Natural killer cell (primary cell): ENCODE data around the gene ST8SIA5. TPM values are rescaled to one million over a fixed set of nuclear protein-coding genes. Genes with fewer than 3 reads are reported as not detected.

Source experiments
- ATAC-seq, 3 donors: fragments of 150-1000 bp in 2 of 3; fragments of 200-7000 bp in 1 of 3; cut with Tn5 transposase; 1 replicate in 1 of 3; 2 replicates in 2 of 3; pipeline ENCODE4 v1.10.0; 2021; ENCODE audit warnings: mild to moderate bottlenecking in 2 of 3, moderate library complexity in 2 of 3
- DNase-seq, 2 donors: peaks; one replicate each; pipeline versions ENCODE4 v3.0.0 to v3.0.0-alpha.2; 2013 to 2021; ENCODE audit warnings: mixed read lengths in 1 of 2
- H3K27ac ChIP-seq: one replicate; pipeline ENCODE4 v1.5.1; 2013; ENCODE audit warnings: mild to moderate bottlenecking, low read length
- H3K27me3 ChIP-seq: one replicate; pipeline ENCODE4 v1.6.1; 2013; ENCODE audit warnings: low read length; ENCODE audit not compliant: control insufficient read depth, insufficient read depth
- H3K36me3 ChIP-seq: one replicate; pipeline ENCODE4 v1.6.1; 2013; ENCODE audit warnings: low read length; ENCODE audit not compliant: control insufficient read depth, insufficient read depth
- H3K4me1 ChIP-seq: one replicate; pipeline ENCODE4 v1.6.1; 2013; ENCODE audit warnings: low read length; ENCODE audit not compliant: control insufficient read depth, insufficient read depth
- H3K4me3 ChIP-seq: one replicate; pipeline ENCODE4 v1.5.1; 2013; ENCODE audit warnings: low read length
- H3K9me3 ChIP-seq: one replicate; pipeline ENCODE4 v1.6.1; 2013; ENCODE audit warnings: low read length; ENCODE audit not compliant: control insufficient read depth, insufficient read depth
- H3K27ac Mint-ChIP-seq, 2 donors: one replicate each; pipeline ENCODE4 v1.8.0; 2022; ENCODE audit warnings: mild to moderate bottlenecking in 2 of 2, mixed read lengths in 2 of 2, moderate library complexity in 1 of 2
- H3K27me3 Mint-ChIP-seq, 2 donors: one replicate each; pipeline ENCODE4 v1.8.0; 2022; ENCODE audit warnings: low read depth in 2 of 2, mixed read lengths in 2 of 2
- H3K36me3 Mint-ChIP-seq: one replicate; pipeline ENCODE4 v1.8.0; 2022; ENCODE audit warnings: mixed read lengths
- H3K4me1 Mint-ChIP-seq, 2 donors: one replicate each; pipeline ENCODE4 v1.8.0; 2022; ENCODE audit warnings: mixed read lengths in 2 of 2
- H3K4me3 Mint-ChIP-seq: one replicate; pipeline ENCODE4 v1.8.0; 2022; ENCODE audit warnings: mild to moderate bottlenecking, moderate library complexity, mixed read lengths
- H3K9me3 Mint-ChIP-seq, 2 donors: one replicate each; pipeline ENCODE4 v1.8.0; 2022; ENCODE audit warnings: mixed read lengths in 2 of 2
- CTCF ChIP-seq: fragments of 200-600 bp; IDR thresholded peaks from one replicate; pipeline ENCODE4 v1.8.0; 2022; ENCODE audit warnings: antibody characterized with exemption
- WGBS: methylation state at CpG from one replicate; pipeline ENCODE4 v1.1.7; 2013; ENCODE audit warnings: missing lambda C conversion rate; ENCODE audit not compliant: insufficient coverage; 5-methylcytosine and 5-hydroxymethylcytosine counted together
- intact Hi-C: fragments of 100-400 bp; cut with micrococcal nuclease; formaldehyde crosslinking; loops from one replicate; pipeline ENCODE4 v1.14.2; 2022
- total RNA-seq, 4 donors: library from RNA; stranded (reverse); fragments of 120-200 nt in 1 of 4; gene quantifications; one replicate each; pipeline versions ENCODE4 v1.2.3 to v1.2.4, GENCODE V29; 2013 to 2022

The ST8SIA5 gene
- total RNA-seq, 3 donors from 2014 or later (not counting 1 experiment from before 2014, with no cell fraction given) = 0.23 TPM; not detected in 2

GRCh38 chr18:46711444-46711863 lies 45.4 kb downstream of the ST8SIA5 start:
- no peak overlapping the region for H3K4me3 ChIP-seq
- no peak overlapping the region for H3K27ac Mint-ChIP-seq
- H3K9me3 ChIP-seq = no peaks in the 10 kb centered on the region
- TF ChIP-seq CTCF = no peak
- H3K4me1 ChIP-seq = no peaks in the 10 kb centered on the region
- WGBS = 23% methylated on average over 11 of the region's 11 CpGs
- no peak overlapping the region for H3K27ac ChIP-seq
- no peaks in the 10 kb centered on the region for H3K36me3 ChIP-seq
- no peaks in the 10 kb centered on the region for H3K27me3 ChIP-seq
- intact Hi-C loops = no loop called here
- ATAC-seq (no peak), DNase-seq (no peak)
- H3K36me3 Mint-ChIP-seq = no peaks in the 10 kb centered on the region
- H3K4me3 Mint-ChIP-seq = no peak overlapping the region
- H3K4me1 Mint-ChIP-seq = no peaks in the 10 kb centered on the region
- H3K9me3 Mint-ChIP-seq = no peaks in the 10 kb centered on the region
- peaks cover 8 to 16% of the 10 kb centered on the region in 2 donors for H3K27me3 Mint-ChIP-seq

GRCh38 chr18:46706968-46707367 lies 49.9 kb downstream of the ST8SIA5 start:
- Histone ChIP-seq H3K36me3 (no peaks in the 10 kb centered on the region), H3K27me3 (no peaks in the 10 kb centered on the region), H3K4me3 (no peak overlapping the region), H3K27ac (no peak overlapping the region), H3K9me3 (no peaks in the 10 kb centered on the region), H3K4me1 (no peaks in the 10 kb centered on the region)
- WGBS = 77% methylated on average over 3 of the region's 3 CpGs
- Mint-ChIP-seq H3K27ac (no peak overlapping the region), H3K9me3 (no peaks in the 10 kb centered on the region), H3K4me1 (no peaks in the 10 kb centered on the region), H3K36me3 (no peaks in the 10 kb centered on the region), H3K27me3 (peaks cover 9 to 18% of the 10 kb centered on the region in 2 donors), H3K4me3 (no peak overlapping the region)
- TF ChIP-seq CTCF = no peak
- ATAC-seq (no peak), DNase-seq (no peak)
- intact Hi-C loops = no loop called here

GRCh38 chr18:46705521-46705920 lies 51.3 kb downstream of the ST8SIA5 start:
- Histone ChIP-seq H3K36me3 (no peaks in the 10 kb centered on the region), H3K27me3 (no peaks in the 10 kb centered on the region), H3K4me3 (no peak overlapping the region), H3K27ac (no peak overlapping the region), H3K4me1 (no peaks in the 10 kb centered on the region), H3K9me3 (no peaks in the 10 kb centered on the region)
- no peaks in the 10 kb centered on the region for H3K9me3 Mint-ChIP-seq
- no peak for TF ChIP-seq CTCF
- no peak for ATAC-seq
- intact Hi-C loops = no loop called here
- DNase-seq = no peak
- no peak overlapping the region for H3K27ac Mint-ChIP-seq
- H3K27me3 Mint-ChIP-seq = peaks cover 9 to 18% of the 10 kb centered on the region in 2 donors
- H3K4me1 Mint-ChIP-seq = no peaks in the 10 kb centered on the region
- WGBS = 88% methylated on average over 3 of the region's 5 CpGs
- H3K4me3 Mint-ChIP-seq = no peak overlapping the region
- no peaks in the 10 kb centered on the region for H3K36me3 Mint-ChIP-seq

GRCh38 chr18:46704816-46705215 lies 52.0 kb downstream of the ST8SIA5 start:
- Mint-ChIP-seq H3K4me3 (no peak overlapping the region), H3K27ac (no peak overlapping the region), H3K27me3 (peaks cover 9 to 18% of the 10 kb centered on the region in 2 donors), H3K4me1 (no peaks in the 10 kb centered on the region), H3K9me3 (no peaks in the 10 kb centered on the region), H3K36me3 (no peaks in the 10 kb centered on the region)
- H3K4me1 ChIP-seq = no peaks in the 10 kb centered on the region
- no peak for TF ChIP-seq CTCF
- H3K36me3 ChIP-seq = no peaks in the 10 kb centered on the region
- H3K27me3 ChIP-seq = no peaks in the 10 kb centered on the region
- H3K27ac ChIP-seq = no peak overlapping the region
- no peak for ATAC-seq
- no peaks in the 10 kb centered on the region for H3K9me3 ChIP-seq
- H3K4me3 ChIP-seq = no peak overlapping the region
- WGBS = 80% methylated on average over 4 of the region's 4 CpGs
- no peak for DNase-seq
- intact Hi-C loops = no loop called here
